EH (cell line): ENCODE measurements around the gene JAK1.
"Not testable (repeated sequence)": the region's sequence is repeated elsewhere in the genome, so short reads cannot be mapped to it uniquely, and the experiment has no call there.

Experiments
- DNase-seq: peaks from one replicate; pipeline ENCODE4 v3.0.0-alpha.2; 2015; ENCODE audit warnings: low read depth

JAK1 gene

DNA sequence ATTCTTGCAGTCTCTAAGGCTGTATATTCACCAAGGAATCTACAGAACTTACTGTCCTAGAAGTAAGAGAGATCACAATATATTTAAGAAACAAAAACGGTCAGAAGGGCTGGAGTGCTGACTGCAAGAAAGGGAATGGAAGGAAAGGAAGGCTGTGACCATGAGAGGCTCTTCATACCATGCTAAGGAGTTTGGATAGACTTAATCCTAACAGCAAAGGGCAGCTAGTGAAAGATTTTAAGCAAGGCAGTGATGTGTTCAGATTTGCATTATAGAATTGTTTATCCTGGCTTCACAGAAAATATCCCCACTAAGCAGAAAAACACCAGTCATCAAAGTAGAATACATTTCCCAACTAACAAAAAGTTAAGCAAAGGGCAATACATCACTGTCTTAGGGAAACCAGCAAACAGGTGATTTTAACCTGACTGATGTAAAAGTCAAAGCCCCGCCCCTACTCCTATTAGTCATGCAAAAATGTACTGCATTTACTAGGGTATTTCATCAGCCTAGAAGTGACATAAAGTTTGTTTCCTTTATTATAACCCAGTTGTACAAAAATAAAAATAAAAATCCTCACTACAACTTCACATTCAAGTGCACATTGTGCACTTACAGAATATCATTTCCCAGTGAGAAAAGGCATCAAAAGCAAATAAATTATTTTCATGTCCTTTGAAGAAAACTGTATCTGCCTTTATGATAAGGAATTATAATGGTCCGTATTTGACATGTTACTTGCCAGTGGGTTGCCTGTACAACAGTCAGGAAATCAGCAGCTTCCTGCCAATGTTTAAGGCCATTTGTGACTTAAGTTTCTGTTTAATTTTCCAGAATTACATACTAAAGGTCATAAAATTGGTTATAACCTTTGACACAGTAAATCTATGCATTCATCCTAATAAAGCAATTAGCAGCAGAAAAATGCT, 17.2 kb downstream of the JAK1 start:
- DNase-seq: peak; percentile 37

DNA sequence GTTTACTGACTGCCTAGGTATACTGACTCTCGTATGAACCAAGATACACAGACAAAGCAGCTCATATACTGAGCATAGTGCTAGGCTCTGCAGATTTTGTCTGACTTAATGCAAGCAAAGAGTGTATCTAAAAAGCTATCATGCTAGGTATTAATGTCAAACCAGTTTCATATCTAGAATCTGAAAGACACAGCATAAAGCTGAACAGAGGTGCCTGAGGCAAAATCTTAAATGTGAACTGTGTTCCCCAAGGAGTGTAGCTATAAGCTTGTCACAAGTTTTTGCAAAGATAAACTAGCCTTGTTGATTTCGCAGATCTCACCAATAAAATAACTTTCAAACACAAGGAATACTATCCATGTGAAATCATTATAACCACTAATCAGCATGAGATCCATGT, 18.1 kb downstream of the JAK1 start:
- DNase-seq: no peak

DNA sequence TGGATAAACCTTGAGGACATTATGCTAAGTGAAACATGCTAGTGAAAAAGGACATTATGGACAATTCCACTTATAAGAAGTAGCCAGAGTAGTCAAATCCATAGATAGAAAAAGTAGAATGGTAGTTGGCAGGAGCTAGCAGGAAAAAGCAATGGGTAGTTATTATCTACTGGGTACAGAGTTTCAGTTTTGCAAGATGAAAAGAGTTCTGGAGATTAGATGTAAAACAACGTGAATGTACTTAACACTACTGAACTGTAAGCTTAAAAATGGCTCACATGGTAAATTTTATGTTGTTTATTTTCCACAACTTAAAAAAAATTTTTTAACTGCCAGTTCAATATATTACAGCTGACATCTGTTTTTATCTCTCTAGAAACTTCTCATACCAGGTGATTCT, 19.4 kb downstream of the JAK1 start:
- DNase-seq: no peak

DNA sequence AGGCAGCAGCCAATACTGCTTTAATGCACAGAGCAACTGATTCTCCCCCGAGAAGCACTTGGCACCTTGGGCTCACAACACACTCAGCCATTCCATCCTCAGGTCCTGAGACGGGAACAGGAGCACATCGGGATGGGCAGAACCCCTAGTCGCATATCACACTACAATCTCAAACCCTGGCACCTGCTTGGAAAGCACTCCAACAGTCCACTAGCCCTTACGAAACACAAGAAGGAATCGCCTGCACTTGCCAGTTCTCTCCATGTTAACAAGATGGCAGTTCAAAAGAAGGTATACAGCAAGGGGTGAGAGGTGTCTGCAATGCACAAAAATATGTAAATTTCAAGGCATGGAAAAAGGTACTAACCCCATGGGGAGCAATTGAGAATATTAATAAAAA, 21.4 kb downstream of the JAK1 start:
- DNase-seq: no peak

DNA sequence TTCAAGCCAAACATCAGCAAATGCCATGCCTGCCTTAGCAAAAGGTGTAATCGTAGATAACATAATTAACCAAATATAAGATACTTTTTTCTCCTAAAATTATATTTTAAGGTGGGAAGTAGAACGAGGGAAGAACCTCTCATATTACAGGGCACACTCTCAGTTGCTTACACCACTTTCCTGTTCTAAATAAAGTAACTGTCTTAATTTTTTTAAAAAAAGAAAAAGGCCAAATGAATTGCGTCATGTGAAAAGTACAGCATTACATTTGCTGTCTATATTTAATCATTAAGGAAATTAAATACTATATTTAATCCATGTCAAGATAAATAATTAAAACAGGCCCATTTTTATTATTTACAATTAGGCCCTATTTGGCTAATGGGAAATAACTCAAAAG, 23.7 kb downstream of the JAK1 start:
- no peak for DNase-seq

DNA sequence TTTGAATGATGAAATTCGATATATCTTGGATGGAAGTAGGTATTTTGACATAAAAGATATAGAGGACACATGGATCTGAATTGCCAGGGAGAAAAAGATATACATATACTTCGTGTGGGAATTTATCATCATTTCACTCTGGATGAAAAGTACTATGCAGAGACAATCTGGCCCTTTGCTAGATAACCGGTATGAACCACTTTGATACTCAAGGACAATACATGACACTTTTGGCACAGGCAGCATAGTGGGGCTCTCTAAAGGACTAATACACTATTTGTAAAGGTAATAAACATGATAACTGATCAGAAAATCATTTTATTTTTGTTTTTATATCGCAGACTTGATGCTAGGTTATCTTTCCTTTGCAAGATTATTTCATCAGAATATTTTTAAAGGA, 24.2 kb downstream of the JAK1 start:
- no peak for DNase-seq

DNA sequence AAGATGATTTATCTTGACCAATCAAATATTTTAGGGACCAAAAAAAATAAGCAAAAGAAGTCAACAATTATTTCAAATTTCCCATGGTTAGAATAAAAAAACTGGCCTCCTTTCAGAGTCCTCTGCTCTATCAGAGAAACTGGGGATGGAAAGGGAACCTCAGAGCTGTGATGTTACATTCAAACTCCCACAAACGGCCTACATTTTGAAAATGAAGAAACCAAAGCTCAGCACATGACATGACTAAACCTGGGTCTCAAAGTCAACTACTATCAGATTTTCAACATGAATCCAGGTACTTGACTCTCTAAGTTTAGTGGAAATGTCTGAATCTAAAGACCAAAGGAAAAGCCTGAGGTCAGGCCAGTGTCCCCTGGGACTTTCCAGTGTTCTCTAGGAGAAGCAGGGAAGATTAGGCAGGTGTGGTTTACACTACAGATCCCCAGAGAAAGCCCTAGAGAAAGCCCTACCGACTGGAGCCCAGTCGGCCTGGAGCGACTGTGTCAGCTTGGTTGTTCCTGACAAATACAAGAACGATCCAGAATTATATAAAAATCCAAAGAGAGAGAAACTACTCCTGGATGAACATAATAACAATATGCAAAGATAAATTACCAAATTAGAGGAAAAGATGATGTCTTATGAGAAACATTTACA, 24.8 kb downstream of the JAK1 start:
- DNase-seq: no peak

DNA sequence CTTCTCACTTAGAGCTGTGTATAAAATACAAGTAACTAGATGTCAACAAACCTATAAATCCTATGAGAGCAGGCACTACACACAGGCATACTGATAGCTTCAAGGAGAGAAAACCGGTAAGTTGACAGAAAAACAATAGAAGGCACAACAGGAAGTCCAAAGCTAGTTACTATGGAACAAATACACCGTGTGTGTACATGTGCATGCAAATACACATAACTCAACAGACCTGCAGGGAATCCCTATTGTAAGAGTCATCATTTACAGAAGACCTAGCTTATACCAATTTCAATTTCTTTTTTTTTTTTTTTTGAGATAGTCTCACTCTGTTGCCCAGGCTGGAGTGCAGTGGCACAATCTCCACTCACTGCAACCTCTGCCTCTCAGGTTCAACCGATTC, 26.3 kb downstream of the JAK1 start:
- no peak for DNase-seq

DNA sequence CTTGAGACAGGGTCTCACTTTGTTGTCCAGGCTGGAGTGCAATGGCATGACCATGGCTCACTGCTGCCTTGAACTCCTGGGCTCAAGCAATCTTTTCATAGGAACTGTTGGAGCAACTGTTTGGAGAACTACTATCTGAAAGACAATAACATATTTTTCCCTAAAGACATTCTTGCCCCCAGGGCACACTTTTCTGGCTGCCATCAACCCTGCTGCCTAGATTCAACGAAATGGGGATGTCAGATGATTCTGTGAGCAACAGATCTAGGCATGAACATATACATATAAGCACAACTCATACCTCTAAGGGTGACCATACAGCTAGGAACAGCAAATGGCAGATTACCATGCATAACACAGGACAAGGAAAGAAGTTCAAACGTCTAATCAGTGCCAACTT, 27.4 kb downstream of the JAK1 start:
- DNase-seq: peak; percentile 25

DNA sequence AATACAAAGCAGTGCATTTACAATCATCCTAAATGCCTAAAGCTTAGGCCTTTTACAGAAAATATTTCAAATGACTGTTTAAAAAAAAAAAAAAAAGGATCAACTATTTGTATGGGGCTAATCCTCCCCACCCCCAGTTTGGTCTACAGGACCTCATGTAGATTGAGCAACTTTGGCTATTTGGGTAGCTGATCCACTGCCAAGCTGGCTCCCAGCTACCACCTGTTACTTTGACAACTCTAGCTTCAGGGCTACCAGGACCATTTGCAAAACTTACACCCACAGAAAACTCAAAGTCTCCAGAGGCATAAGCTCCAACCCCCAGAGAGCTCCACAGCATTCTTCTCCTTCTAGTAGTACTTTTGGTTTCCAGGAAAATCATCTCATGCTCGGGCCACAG, 29.4 kb downstream of the JAK1 start:
- no peak for DNase-seq

DNA sequence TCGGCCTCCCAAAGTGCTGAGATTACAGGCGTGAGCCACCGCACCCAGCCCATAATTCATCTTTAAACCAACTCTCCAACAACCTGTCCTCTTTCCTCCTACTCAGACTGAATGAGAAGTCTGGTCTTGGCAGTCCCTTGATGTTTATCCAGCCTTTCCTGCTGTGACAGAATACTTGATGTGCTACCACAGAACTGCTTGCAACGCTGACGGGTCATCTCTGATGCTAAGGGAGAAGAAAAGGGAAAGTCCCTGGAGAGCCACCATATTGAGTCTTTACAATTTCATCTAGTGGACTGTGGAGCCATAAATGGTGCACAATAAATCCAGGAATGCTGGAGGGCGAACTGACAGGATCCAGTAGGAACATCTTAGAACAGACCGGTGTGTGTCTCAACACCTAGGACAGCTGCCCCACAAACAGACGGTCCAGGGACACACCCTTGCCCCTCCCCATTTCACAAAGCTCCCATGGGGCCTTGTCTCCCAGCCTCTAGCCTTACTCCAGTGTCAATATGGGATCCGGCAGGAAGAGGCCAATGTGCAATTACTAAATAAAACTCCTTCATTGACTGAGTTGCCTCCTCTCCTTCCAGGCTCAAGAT, 30.7 kb downstream of the JAK1 start:
- DNase-seq: no peak

DNA sequence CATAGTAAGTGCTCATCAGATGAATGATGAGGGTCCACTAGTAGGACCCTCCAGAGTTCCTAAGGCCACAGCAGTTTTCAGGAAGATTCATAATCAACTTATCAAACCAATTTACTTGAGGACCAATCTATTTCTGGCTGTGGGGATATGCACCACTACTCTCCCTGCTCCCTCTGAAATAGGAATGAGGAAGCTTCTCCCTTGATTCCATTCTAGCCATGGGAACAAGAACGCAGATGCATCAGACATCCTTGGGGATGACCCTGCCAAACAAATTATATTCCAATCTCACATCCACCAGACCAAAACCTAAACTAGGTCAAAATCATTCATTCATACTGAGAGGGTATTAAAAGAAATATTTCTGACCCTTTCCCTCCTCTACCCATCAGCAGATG, 31.5 kb downstream of the JAK1 start:
- peak; percentile 60 for DNase-seq

DNA sequence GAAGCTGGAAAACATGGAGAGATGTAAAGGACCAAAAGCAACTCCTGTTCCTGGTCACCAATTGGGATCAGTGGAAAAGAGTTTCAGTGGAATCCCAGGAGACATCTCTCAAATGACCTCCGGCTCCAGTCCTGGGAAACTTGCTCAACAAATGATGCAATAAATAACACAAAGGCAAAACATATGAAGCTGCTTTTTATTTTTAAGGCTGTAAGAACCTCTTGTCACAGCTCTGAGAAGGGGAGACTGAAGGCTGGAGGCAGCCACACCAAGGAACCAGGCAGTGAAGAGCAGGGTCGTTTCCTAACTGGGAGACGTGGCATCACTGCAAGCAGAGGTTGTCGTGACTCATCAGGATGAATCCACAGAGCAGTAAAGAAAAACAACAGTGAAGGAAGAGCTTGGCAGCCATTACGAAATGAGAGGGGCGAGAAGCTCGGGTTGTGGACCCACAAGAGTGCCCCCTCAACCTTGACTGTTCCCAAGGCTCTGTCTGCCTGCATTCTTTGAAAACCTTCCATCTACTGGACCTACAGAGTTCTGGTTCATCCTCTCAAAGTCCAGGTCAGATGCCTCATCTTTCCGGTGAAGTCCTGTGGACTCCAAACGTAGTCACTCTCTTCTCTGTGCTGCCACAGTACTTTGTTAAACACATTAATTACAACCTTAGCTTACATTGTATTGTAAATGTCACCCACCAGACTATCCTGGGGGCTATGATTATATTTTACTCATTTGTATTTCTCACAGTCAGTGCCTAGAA, 32.1 kb downstream of the JAK1 start:
- peak; percentile 92 for DNase-seq

DNA sequence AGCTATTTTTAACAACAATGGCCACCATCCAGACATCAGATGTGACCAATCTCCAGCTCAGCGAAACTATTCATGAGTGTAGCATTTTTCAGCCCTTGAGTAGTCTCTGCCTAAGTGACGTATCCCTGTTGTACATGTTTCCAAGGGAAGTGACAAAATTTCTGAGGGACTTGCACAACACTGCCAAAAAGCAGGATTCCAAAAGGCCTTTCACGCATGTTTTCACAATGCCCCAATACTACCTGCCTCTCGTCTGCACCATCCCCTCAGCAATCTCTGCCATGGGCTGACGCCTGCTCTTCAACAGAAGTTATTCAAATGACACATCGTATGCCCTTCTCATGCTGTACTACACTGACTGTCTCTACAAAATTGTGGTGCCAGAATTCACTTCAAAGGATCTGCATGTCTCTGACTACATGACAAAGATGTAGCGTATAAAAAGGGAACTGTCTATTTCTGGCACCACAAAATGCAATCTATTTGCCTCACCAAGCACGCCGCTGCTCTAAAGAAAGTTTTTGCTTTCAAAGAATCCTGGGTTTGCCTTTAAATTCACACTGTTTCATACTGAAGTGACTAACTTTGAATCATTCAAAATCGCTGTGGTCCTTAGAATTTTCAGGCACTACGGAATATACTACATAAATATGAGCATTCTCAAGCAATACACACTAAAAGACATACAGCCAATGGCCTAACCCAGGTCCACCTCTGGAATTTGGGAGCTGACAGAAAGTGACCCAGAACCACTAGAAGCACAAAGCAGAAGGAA, 32.9 kb downstream of the JAK1 start:
- peak; percentile 98 for DNase-seq

DNA sequence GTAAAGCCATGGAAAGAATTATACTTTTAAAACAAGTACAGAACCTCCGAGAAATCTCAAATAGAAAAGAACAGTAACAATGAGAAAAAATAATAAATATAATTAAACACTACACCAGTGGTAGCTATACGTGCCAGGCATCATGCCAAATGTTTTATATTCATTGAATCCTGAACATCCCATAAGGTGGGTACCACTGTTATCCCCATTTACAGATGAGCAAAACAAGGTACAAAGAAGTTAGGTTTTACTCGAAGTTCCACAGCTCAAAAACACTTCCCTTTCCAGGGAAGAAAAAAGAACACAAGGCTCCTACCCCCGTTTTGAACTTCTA, 33.4 kb downstream of the JAK1 start:
- no peak for DNase-seq

DNA sequence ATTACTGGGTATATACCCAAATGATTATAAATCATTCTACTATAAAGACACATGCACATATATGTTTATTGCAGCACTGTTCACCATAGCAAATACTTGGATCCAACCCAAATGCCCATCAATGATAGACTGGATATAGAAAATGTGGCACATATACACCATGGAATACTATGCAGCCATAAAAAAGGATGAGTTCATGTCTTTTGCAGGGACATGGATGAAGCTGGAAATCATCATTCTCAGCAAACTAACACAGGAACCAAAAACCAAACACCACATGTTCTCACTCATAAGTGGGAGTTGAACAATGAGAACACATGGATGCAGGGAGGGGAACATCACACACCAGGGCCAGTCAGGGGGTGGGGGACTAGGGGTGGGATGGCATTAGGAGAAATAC, 35.7 kb downstream of the JAK1 start:
- not testable (repeated sequence) for DNase-seq

DNA sequence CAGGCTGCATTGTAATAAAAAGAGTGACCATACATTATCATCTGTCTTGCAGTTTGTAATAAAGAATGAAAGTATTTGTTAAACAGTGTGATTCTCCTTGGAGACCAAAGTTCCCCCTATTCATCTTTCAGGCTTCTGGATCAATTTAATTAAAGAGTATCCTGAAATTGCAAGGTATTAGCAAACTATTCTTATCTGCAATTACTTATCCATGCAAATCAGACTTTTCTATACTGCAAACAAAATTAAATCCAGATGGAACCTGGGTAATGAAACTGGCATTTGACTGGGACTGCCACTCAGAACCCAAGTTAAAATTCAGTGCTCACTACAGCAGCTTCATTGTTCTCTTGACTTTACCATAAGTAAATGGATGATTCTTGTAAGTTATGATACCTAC, 37.1 kb downstream of the JAK1 start:
- no peak for DNase-seq

DNA sequence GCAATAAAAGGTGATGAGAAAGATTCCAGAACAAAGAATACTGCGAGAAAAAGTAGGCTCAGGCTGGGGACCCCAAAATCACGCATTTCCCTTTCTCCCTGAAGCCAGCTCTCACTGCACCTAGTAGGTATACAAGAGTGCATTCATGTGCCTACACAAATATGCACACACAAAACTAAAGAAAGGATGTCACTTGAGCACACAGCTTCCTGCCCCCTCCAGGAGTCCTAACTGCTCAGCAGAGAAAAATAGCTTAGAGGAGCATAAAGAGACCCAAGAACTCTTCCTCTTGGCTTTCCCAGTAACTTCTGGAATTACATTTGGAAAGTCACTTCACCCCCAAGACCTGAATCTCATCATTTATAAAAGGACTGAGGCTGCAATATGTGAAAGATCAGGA, 38.0 kb downstream of the JAK1 start:
- DNase-seq: no peak

DNA sequence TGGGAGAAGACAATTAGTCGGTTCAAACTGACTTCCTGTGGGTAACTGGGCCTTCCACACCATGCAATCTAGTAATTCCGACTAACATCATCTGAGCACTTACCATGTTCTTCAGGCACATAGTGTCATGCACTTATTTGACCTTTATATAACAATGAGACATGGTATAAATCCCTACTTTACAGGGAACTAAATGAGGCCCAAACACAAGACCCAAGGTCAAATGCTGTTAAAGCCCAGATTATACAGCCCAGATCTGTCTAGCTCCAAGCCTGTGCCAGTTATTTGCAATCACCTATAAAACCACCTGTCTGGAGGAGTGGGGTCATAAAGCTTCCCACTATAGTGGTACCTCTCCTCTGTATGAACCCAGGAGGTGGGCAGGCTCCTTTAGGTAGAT, 40.8 kb downstream of the JAK1 start:
- no peak for DNase-seq

DNA sequence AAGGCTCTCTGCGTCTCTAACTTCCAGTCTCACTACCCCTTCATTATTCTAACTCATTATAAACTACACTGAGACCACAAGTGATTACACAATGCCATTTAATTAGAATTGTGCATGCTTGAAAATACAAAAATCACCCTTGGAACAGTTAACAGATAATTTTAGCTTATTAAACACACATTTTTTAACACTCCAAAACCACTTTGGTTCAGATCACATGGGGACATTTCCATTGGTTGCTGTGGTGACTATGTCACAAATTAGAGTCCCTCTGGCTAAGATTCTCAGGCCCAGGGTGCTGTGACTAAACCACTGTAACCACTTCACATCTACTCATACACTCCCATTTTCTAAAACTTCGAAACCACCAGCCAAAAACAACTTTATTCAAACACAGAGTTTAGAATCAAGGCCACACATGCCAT, 43.0 kb downstream of the JAK1 start:
- peak; percentile 44 for DNase-seq

DNA sequence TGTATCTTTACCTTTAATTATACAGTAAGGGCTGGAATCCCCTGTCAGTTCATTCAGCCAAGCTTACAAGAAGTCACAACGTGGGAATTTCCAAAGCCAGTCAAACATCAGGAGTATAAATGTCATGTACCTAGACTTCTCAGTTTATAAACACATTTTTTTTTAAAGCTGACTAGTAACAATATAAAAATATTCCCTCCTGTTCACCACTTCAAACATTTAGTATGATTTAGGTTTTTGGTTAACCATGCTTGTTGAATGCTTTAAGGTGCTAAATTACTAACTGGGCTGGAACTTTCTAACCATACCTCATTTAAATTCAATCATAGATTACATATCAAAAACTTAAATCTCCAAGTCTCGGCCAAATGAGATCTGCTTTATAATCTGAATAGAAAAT, 44.0 kb downstream of the JAK1 start:
- no peak for DNase-seq

DNA sequence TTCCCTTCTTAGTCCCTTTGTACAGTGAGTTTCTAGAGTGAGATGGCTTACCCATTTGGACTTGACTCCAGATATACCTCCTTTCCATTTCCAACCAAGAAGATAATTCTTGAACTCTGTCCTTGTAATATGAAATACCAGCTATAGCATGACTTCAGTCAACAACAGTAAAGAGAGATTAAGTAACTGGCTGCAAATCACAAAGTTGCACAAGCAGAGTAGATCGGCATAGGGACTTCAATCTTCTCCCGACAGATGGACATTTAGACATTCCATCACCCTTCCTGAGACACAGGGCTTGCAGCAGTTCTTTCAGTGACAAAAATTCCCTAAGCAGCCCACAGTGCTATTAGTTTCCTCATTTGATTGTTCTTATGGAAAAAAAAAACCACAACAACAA, 44.6 kb downstream of the JAK1 start:
- no peak for DNase-seq
